HG03460 (cell line): ENCODE results near the gene SLC22A6.
"Not testable (repeated sequence)": the region's sequence is repeated elsewhere in the genome, so short reads cannot be mapped to it uniquely, and the experiment has no call there.

Experiments
- ATAC-seq: cut with Tn5 transposase; IDR thresholded peaks from one replicate; pipeline ENCODE4 v1.9.1; 2021; ENCODE audit not compliant: unreplicated experiment

SLC22A6 gene

DNA sequence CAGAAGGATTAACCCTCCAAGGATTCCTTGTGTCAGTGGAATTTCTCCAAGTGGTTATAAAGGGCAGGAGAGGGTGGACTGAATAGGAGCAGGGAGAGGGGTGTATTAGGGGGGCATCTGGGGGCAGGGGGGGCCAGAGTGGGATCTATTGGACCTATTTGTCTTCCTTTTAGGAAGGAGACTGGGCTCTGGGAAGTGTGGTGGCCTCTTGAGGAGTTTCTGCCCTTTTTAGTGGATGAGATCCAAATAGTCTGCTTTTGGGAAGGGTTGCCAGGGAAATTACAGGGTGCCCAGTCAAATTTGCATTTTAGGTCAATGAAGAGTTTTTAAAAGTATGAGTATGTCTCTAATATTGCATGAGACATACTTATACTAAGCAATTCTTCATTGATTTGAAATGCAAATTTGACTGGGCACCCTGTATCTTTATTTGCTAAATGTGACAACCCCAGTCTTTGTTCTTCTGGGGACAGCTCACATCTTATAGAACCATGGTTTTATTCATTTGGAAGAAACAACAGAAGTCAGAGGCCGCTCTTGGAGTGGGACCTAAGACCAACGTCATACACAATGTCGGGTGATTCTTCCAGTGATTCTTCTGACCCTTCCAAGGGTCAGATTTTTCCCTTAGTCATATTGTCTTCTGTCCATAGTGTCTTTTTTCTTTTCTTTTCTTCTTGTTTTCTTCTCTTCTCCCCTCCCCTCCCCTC, 429 bp upstream of the SLC22A6 start:
- ATAC-seq: no peak

DNA sequence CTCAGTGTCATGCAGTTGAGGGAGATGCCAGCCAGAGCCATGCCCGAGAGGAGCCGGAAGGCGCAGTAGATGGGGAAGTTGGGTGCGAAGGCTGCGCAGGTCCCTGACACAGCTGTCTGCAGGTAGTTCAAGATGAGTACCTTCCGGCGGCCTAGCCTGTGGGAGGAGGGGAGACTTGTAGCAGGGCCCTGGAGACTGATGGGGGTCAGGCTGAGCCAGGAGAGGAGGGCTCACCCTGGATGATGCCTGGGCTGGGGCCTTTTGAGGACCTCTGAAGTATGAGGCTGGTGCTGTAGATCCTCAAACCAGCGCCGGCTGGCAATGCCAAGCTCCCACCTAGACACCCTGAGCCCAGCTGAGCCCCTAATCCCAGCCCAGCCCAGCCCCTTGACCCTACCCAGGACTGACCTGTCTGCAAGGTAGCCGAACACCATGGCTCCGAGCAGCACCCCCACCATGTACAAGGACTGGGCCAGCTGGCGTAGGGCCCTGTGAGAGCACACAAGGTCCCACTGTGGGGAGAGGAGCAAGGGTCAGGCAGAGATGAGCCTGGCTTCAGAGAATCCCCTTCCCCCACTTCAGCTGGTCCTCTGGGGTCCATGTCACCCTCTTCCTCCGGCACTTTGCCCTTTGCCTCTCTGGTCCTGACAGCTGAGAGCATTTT, 1.1 kb downstream of the SLC22A6 start:
- ATAC-seq: no peak

DNA sequence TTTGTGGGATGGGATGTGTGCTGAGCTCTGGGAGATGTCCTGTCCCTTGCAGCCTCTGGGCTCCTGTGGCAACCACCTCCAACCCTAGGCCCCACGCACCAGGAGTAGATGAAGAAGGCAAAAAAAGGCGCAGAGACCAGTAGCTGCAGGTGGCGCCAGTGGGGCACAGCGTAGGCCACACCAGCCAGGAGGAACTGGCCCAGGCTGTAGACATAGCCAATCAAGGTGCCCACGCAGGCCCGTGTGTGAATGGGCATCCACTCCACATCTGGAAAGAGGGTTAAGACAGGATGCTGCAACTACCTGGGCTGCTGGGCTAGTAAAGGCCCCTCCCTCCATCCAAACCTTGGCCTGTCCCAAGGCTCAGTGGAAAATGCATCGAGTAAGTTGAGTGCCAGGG, 3.0 kb downstream of the SLC22A6 start:
- no peak for ATAC-seq

DNA sequence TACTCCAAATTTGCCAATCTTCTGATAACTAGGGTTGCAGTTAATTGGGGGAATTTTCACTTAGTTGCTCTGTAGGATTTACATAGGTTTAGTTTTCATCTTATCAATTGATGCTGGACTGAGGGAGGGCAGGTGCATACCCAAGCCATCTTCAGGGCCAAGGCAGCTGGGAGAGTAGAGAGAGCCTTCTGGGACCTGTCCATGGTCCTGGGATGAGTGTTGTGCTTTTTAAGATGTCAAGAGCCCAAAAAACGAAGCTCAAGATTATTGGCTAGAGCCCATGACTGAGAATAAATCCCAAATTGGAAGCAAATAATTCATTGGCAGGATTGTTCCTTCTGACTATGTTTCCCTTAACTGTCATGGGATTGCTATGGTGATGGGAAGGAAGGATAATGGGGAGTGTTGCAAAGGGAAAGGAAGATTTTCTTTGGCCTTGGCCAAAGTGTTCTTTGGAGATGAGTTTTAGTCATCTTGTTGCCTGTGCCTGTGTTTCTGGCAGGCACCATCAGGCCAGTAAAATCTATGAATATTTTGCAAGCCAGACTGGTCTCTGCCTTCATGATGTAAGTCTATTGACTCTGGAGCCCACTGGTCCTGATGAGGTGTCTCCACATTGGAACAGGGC, 4.5 kb downstream of the SLC22A6 start:
- no peak for ATAC-seq

DNA sequence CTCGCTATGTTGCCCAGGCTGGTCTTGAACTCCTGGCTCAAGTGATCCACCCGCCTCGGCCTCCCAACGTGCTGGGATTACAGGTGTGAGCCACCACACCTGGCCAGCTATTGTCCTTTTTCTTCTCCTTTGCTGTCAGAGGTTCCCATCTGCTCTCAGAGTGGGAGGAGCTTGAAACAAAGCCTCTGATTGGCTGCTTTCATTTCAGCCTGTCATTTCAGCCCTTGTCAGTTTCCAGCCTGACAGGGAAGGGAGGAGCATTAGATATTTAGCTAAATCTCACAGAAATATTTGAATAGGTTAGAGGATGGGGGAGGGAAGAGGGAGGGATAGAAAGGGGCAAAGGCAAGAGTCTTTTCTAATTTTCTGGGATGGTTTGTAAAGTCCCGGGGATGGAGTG, 8.7 kb downstream of the SLC22A6 start:
- ATAC-seq: no peak

DNA sequence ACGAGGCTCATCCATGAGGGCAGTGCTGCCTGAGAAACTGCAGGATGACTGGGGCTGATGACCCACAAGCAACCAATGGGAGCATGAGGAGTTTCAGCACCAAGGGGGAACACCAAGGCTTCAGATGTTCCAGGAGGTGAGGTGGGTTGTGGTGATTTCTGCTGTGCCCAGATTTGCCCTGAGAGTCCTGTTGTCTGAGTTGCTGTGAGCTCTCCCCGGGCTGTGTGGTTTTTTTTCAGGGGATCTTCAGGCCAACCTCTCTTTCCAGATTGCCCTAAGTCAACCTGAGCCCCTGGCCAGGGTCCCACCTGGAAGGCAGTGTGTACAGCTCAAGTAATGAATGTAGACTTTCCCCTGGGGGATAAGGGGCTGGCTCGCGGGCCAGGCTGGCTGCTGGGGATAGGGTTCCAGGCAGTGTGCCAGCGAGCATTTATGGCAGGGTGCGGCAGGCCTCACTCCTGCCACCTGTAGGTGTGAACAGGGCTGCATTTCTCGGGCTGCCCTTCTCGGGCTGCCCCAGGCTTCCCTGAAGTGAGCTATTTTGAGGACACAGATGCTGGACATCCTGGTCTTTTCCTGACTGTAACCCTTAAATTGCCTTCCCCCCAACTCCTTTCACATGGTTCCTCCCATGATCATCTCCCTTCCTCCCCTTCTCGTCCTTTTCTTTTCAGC, 9.8 kb downstream of the SLC22A6 start:
- no peak for ATAC-seq

DNA sequence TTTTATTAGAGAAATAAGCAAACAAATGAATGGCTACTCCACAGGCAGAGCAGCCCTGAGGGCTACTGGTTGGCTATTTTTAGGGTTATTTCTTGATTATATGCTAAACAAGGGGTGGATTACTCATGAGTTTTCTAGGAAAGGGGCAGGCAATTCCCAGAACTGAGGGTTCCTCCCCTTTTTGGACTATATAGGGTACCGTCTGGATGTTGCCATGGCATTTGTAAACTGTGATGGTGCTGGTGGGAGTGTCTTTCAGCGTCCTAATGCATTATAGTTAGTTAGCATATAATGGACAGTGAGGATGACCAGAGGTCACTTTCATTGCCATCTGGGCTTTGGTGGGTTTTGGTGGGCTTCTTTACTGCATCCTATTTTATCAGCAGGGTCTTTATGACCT, 19.2 kb downstream of the SLC22A6 start:
- ATAC-seq: no peak

DNA sequence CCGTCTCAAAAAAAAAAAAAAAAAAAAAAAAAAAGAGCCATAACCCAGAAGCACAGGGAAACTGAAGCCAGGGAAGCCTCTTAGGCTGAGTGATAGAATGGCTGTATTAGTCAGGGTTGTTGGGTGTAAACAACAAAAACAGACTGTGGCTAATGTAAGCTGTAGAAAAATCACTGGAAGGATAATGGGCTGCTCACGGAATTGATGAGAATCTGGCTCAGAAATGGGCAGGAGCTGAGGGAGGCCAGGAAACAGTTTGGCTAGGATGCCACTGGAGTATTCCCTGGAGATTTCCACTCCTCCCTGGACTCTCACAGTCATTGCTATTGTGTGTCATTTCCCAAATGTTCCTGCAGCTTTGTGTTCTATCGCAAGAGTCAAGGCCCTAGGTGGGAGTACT, 22.4 kb downstream of the SLC22A6 start:
- no peak for ATAC-seq

DNA sequence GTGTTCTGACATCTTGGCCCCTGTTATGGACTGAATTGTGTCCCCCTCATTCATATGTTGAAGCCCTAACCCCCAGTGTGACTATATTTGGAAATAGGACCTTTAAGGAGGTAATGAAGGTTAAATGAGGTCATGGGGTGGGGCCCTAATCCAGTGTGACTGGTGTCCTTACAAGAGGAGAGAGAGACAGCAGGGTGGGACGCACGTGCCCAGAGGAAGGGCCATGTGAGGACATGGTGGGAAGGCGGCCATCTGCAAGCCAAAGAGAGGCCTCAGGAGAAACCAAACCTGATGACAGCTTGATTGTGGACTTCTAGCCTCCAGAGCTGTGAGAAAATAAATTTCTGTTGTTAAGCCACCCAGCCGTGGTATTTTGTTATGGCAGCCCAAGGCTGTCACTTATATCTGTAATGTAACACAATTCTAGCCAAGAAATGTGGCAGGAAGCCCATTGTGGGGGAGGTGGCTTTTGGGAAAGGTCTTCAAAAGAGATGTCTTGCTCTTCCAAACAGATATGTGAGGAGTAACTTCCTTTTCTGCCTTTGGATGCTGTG, 23.7 kb downstream of the SLC22A6 start:
- no peak for ATAC-seq

DNA sequence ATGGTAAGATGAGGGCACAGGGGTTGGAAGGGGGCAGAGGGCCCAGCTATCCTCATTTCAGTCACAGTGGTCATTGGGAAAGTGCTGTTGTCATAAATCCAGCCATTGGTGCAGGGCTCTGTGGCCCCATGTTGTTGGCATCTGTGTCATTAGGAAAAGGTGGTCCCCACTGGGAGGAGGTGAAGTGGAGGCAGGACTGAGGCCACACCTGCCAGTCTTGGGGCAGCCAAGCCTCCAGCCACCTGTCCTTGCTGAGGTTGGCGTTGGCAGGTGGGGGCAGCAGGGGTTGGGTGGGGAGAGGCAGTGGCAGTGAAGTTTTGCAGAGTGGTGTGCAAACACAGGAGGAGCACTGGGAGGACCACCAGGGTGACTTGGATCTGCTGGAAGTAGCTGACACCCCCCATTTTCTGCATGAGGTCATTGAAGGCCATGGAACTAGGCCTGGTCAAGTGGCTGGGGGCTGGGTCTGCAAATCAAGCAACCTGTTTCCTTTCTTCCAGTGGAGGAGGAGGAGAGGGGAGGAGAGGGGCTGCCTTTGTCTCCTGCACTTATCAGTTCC, 25.3 kb downstream of the SLC22A6 start:
- ATAC-seq: no peak

DNA sequence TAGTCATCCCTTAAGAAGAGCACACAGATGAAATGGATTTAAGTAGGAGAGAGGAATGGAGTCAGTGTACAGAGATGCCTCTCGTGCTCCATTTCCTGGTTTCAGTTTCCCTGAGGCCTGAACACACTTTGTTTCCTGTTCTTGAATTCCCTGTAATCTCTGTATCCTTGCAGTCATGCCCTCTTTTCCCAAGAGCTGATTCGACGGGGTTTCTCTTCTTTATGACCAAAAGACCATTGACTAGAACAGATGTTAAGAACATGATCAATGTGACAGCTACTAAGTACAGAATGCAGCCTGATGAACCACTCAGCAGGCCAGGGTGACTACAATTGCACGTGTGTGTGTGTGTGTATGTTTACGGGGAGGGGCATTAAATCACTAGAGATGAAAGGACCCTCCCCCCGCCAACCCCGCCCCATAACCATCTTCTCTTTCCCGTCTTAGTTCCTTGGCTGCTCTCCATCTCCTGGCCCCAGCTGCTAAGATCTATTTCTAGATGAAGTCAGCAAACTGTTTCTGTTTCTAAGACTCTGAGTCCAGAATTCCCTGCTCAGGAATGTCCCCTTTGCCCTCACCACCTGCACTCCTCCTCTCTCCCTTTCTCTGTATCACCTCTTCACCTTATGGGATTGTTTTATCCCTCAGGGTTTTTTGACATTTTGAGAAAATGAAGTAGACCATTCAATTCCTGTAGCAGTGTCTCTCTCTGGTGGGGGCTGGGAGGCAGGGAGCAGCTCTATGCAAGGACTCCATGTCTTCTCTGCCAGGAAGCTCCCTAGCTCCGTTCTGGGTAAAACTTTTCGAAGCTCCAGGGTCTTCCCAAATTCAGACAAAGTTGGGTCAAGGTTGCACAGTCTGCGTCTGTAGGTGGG, 26.0 kb downstream of the SLC22A6 start:
- ATAC-seq: no peak

DNA sequence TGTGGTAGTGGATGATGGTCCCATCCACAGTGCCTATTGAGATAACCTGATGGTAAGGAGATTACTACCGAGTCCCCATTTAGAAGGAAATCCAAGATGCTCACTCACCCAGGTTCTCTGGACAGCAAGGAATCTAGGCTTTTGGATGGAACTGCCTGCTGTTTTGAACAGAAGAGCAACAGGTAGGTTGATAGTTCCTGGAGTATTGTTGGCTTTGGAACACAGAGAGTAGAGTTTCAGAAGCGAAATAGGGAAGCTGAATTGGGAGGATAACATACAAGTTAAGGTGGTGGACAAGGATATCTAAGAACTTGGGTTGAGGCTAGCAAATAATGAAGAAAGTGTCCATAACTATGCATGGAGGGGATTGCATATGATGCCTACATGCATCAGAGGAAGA, 27.6 kb downstream of the SLC22A6 start:
- no peak for ATAC-seq

DNA sequence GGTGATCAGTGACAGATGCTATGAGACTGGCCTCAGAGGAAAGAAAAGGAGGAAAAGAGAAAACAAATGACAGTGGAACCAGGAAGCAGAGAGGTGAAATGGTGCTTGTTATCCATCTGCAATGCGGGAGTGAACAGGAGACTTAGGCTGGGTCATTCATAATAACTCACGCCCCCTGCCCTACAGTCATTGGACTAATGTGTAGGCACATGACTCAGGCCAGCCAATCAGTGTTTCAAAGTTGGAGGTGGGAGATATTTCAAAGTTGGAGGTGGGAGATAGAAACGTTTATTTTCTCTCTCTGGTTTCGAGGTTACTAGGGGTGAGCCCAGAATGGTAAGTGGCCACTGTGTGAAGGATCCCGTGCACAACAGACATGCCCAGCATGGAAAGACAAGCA, 30.3 kb downstream of the SLC22A6 start:
- no peak for ATAC-seq

DNA sequence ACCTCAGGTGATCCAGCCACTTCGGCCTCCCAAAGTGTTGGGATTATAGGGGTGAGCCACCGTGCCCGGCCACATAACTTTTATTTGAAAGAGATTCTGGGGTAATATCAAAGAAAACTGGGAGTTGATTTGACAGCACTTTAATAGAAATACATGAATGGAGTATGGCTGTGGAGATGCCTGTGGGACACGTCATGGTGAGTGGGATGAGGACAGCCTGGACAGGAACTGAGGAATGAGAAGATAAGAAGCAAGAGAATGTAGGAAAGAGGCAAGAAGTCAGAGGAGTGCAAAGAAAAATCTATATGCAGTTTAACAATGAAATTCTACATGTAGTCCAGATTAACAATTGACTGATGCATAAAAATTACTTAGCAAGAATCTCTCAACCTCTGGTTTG, 31.0 kb downstream of the SLC22A6 start:
- ATAC-seq: no peak

DNA sequence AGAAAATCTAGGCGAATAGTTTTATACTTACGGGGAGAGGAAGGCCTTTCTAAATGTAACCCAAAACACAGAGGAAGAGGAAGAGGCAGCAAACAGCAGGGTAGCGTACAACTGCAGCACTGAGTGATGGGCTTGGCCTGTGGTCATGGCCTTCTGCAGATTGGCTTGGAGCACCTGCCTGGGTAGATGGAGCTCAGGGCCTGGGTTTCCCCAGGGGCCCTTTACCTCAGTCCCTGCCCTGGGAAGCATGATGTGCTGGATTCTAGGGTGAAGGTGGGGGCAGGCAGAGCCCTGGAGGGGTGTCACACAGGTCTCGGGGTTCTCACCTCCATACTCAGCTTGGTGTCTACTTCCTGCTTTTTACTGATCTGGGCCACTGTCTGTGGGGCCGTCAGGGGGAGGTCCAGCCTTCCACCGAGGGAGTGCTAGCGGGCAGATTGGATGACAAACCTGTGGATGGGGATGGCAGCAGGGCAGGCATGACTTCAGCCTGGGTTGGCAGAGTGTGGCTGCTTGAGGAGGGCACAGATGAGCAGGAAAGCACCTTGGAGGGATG, 35.9 kb downstream of the SLC22A6 start:
- no peak for ATAC-seq

DNA sequence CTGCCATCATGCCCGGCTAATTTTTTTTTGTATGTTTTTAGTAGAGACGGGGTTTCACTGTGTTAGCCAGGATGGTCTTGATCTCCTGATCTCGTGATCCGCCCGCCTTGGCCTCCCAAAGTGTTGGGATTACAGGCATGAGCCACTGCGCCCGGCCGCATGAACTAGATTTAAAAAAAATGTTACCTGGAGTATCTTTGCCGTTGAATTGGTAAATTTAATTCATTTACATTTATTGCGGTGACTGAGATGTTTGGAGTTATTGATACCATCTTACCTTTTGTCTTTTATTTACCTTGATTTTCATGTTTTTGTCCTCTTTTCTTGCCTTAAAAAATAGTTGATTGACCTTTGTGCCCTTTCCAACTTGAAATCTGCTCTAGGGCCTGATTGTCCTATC, 39.2 kb downstream of the SLC22A6 start:
- not testable (repeated sequence) for ATAC-seq

DNA sequence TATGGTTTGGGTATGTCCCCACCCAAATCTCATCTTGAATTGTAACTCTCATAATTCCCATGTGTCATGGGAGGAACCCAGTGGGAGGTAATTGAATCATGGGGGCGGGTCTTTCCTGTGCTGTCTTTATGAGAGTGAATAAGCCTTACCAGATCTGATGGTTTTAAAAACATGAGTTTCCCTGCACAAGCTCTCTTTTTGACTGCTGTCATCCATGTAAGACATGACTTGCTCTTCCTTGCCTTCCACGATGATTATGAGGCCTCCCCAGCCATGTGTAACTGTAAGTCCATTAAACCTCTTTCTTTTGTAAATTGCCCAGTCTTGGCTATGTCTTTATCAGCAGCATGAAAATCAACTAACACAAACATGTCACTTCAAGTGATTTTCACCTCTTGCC, 47.2 kb downstream of the SLC22A6 start:
- ATAC-seq: not testable (repeated sequence)

DNA sequence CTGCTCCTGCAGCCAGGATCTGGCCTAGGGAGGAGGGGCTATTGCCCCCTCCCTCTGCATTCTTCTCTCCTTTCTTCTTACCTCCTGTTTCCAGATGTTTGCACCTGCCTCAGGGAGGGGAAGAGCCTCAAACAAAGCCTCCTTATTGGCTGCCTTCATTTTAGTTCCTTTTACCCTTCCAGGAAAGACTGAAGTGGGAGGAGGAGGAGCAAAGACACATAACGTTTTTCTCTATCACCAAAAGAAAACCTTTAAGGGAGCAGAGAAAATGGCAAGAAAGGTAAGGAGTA, 50.3 kb downstream of the SLC22A6 start:
- no peak for ATAC-seq

DNA sequence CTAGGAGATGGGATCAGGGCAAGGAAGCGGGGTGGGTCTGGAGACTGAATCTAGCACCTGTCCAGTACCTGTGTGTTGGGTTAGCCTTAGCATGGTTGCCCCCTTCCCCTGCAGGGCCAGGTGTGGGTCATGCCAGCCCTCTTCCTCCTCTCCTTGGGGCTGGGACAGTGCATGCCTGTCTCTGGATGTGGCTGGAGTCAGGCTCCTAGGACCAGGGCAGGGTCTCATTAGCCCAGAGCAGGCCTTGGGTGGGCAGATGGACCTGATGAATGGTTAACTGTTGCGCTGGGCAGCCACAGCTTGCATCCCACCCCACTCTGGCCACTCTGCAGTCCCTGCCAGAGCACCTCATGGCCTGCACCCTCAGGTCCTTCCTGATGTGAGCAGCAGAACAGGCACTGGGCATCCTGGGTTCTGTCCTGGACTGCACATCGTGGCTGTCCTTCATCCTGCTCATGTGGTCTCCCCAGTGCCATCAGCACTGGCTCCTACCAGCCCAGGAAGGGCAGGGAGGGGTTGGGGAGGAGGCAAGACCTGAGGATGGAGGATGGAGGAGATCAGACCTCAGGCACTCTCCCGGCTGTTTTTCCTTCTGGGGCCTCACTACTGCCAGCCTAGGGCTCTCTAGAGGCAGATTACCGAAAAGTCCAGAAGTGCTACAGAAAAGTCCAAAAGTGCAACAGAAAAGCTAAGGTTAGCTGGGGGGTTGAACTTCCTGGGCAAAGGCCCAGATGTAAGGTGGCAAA, 50.8 kb downstream of the SLC22A6 start:
- ATAC-seq: no peak

DNA sequence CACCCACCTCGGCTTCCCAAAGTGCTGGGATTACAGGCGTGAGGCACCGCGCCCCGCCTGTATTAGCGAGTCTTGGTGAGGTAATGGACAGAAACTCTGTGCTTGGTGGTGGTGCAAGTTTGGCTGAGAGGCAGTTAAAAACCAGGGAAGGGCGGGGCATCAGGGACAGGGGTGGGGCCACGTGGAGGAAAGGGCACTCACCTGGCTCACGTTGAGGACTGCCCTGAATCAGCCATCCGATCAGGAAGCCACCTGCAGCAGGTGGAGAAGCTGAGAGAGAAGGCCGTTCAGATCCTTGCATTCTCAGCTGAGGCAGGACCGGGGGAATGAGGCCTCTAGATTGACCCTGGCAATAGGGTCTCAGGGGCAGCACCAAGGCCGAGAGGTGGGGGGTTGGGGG, 51.5 kb downstream of the SLC22A6 start:
- no peak for ATAC-seq
